Stimulated activated CD8-positive, alpha-beta memory T cell treated with anti-CD3 and anti-CD28 coated beads, Interleukin-12 subunit alpha, Interleukin-12 subunit beta, amount 100 ng/mL, for 1 hour (primary cell): ENCODE results near the gene CCDC33.

Experiments
- DNase-seq: peaks from one replicate; pipeline ENCODE4 v3.0.0-alpha.2; 2020; ENCODE audit warnings: low read depth

The CCDC33 gene

GRCh38 chr15:74383286-74383685, 147.2 kb downstream of the CCDC33 start:
- DNase-seq, result no peak

- peak; percentile 45 for DNase-seq
Measured at GRCh38 chr15:74383695-74384565, 147.8 kb downstream of the CCDC33 start.

- DNase-seq, result no peak
Measured at GRCh38 chr15:74384566-74384880, 148.4 kb downstream of the CCDC33 start.

- peak; percentile 34 for DNase-seq
Measured at GRCh38 chr15:74384881-74385643, 148.9 kb downstream of the CCDC33 start.

- no peak for DNase-seq
Measured at GRCh38 chr15:74385733-74386132, 149.6 kb downstream of the CCDC33 start.
